Calu3 (cell line): Measurements from ENCODE around the gene RMRP. TPM values are rescaled to one million over a fixed set of nuclear protein-coding genes. Genes with fewer than 3 reads are reported as not detected.
A peak's percentile ranks its signal among the peaks of the same experiment; 100 is the strongest.

Experiments
- Bru-seq: library from RNA; stranded (reverse); fragments of 400-500 nt; gene quantifications from one replicate; lab custom pipeline; 2021; lab: Mats Ljungman, UMichigan
- BruChase-seq, 2 experiments: library from RNA; stranded (reverse); fragments of 400-500 nt; gene quantifications; one replicate each; lab custom pipeline; 2021; lab: Mats Ljungman, UMichigan
- BruUV-seq: library from RNA; stranded (reverse); fragments of 400-500 nt; replicated peaks from 2 replicates; lab custom pipeline; 2021; lab: Mats Ljungman, UMichigan
- CTCF ChIA-PET: fragments of 300-600 bp; sonication (Branson Sonifier 250); formaldehyde crosslinking; loops from one replicate; lab custom pipeline; 2022; ENCODE audit warnings: antibody characterized with exemption; lab: Charles Lee
- DNase-seq: peaks from one replicate; pipeline ENCODE4 v3.0.0; 2022
- H3K27ac Mint-ChIP-seq: one replicate; pipeline ENCODE4 v1.8.0; 2022; ENCODE audit warnings: mixed read lengths; ENCODE audit not compliant: unreplicated experiment
- H3K27me3 Mint-ChIP-seq: one replicate; pipeline ENCODE4 v1.8.0; 2022; ENCODE audit warnings: mixed read lengths; ENCODE audit not compliant: unreplicated experiment
- H3K36me3 Mint-ChIP-seq: one replicate; pipeline ENCODE4 v1.8.0; 2022; ENCODE audit warnings: mild to moderate bottlenecking, moderate library complexity, mixed read lengths; ENCODE audit not compliant: insufficient read depth, unreplicated experiment
- H3K4me1 Mint-ChIP-seq: one replicate; pipeline ENCODE4 v1.8.0; 2022; ENCODE audit warnings: mild to moderate bottlenecking, low read depth, mixed read lengths; ENCODE audit not compliant: unreplicated experiment
- H3K4me3 Mint-ChIP-seq: one replicate; pipeline ENCODE4 v1.8.0; 2022; ENCODE audit warnings: mild to moderate bottlenecking, low read depth, moderate library complexity, mixed read lengths; ENCODE audit not compliant: unreplicated experiment
- H3K9me3 Mint-ChIP-seq: one replicate; pipeline ENCODE4 v1.8.0; 2022; ENCODE audit warnings: low read depth, mixed read lengths; ENCODE audit not compliant: unreplicated experiment
- intact Hi-C: fragments of 100-400 bp; cut with micrococcal nuclease; formaldehyde crosslinking; loops from one replicate; pipeline ENCODE4 v1.10.0; 2022; ENCODE audit not compliant: unreplicated experiment
- long read RNA-seq: library from polyadenylated mRNA; stranded (forward); transcript quantifications from one replicate; pipeline ENCODE4 v2.0.0, GENCODE V29; 2022
- total RNA-seq: library from RNA; stranded (reverse); gene quantifications from 2 replicates; pipeline ENCODE4 v1.2.3, GENCODE V29; 2022
- TF ChIP-seq, protein P1 (sequence below): fragments of 200-600 bp; IDR thresholded peaks from one replicate; pipeline ENCODE4 v1.8.0; 2022; ENCODE audit warnings: antibody characterized with exemption; ENCODE audit not compliant: unreplicated experiment

RMRP gene
- total RNA-seq (8,471 and 11,520 TPM in 2 replicates), Bru-seq, nascent RNA (percentile 22 among the genes with signal in this experiment), BruChase-seq, experiment 1, labeled RNA remaining after a 6-hour chase (percentile 23 among the genes with signal in this experiment), BruChase-seq, experiment 2, labeled RNA remaining after a 2-hour chase (percentile 32 among the genes with signal in this experiment)
- long read RNA-seq, result 0 reads

DNA sequence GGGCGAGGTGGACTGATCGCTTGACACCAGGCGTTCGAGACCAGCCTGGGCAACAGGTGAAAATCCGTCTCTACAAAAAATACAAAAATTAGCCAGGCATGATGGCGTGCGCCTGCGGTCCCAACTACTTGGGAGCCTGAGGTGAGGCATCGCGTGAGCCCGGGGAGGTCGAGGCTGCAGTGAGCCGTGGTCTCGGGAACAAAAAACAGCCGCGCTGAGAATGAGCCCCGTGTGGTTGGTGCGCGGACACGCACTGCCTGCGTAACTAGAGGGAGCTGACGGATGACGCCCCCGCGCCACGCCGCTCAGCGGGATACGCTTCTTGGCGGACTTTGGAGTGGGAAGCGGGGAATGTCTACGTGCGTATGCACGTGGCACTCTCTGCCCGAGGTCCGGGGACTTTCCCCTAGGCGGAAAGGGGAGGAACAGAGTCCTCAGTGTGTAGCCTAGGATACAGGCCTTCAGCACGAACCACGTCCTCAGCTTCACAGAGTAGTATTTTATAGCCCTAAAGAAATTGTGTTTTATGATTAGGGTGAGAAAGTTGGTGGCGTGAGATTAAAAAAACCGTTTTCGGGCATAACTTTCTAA lies at the start of gene RMRP:
Gene RMRP (minus strand): TSS at position 474 of the 591 bp plus-strand sequence.
- DNase-seq, result peak; percentile 94
- Mint-ChIP-seq H3K36me3 (peaks cover 31% of the 10 kb centered on the region), H3K9me3 (no peaks in the 10 kb centered on the region), H3K27me3 (no peaks in the 10 kb centered on the region), H3K27ac (peak within 1 kb of the TSS; percentile 100), H3K4me3 (peak within 1 kb of the TSS; percentile 84), H3K4me1 (peaks cover 14% of the 10 kb centered on the region)
- CTCF ChIA-PET, result interaction anchor here (0.5 to 2.2 kb wide), 8 partner anchors 11 to 1610 kb away, joined by 3 to 12 read pairs (median 4); partner anchors contain the start of genes CREB3, HINT2 and TLN1
- intact Hi-C loops, result no loop called here
- BruUV-seq, result no TSS peak
- TF ChIP-seq, protein P1, sequence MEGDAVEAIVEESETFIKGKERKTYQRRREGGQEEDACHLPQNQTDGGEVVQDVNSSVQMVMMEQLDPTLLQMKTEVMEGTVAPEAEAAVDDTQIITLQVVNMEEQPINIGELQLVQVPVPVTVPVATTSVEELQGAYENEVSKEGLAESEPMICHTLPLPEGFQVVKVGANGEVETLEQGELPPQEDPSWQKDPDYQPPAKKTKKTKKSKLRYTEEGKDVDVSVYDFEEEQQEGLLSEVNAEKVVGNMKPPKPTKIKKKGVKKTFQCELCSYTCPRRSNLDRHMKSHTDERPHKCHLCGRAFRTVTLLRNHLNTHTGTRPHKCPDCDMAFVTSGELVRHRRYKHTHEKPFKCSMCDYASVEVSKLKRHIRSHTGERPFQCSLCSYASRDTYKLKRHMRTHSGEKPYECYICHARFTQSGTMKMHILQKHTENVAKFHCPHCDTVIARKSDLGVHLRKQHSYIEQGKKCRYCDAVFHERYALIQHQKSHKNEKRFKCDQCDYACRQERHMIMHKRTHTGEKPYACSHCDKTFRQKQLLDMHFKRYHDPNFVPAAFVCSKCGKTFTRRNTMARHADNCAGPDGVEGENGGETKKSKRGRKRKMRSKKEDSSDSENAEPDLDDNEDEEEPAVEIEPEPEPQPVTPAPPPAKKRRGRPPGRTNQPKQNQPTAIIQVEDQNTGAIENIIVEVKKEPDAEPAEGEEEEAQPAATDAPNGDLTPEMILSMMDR, result peak; percentile 24

DNA sequence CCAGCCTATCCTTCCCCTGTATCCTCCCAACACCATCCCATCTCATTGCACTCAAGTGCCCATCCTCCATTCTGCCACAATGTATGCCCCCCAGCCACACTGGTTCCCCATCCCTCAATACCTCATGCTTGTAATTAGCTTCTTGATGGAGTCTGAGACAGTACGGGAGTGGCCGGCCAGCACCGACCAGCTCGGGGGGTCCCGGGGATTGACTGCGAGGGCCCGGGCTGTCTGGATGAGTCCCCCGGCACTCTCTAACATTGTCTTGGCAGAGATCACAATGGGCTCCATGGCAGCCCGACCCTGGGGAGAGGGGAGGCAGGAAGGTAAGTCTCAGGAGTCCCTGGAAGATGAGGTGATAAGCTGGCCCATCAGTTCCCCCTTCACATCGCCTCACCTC lies 49.1 kb upstream of the RMRP start:
- CTCF ChIA-PET, result no interaction called here
- Mint-ChIP-seq H3K27me3 (no peaks in the 10 kb centered on the region), H3K27ac (no peak overlapping the region), H3K4me1 (no peaks in the 10 kb centered on the region), H3K9me3 (no peaks in the 10 kb centered on the region), H3K36me3 (peaks cover 32% of the 10 kb centered on the region), H3K4me3 (no peak overlapping the region)
- intact Hi-C loops, result no loop called here
- TSS peak; percentile 18 for BruUV-seq
- TF ChIP-seq, protein P1, result no peak
- no peak for DNase-seq

DNA sequence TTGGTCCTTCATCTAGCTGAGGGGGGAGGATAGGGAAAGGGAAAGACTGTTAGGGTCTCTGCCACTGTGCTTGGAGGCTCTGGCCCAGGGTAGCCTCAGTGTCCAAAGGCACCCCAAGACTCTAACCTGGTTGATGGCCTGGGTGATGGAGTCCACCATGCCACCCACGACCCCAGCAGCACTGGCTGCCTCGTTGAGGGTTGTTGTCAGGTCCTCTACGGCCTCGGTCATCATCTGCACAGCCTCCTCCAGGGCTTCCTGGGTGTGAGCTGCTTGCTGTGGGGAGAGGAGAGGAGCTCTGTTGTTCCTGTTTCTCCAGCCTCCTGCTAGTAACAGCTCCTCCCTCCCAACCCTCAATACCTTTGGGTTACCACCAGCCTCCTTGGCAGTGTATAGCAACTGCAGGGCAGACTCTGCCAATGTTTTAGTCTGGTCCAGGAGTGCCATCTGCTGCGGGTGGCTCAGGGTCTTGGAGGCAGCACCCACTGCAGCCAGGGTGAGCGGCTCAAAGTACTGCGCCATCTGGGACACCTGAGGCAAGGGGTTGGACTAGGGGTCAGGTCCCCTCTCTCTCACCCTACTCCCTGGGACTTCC lies 48.1 kb upstream of the RMRP start:
- no peaks in the 10 kb centered on the region for H3K4me1 Mint-ChIP-seq
- no peaks in the 10 kb centered on the region for H3K9me3 Mint-ChIP-seq
- H3K36me3 Mint-ChIP-seq, result peaks cover 27% of the 10 kb centered on the region
- CTCF ChIA-PET, result no interaction called here
- no peak overlapping the region for H3K27ac Mint-ChIP-seq
- TF ChIP-seq, protein P1, result no peak
- no peak for DNase-seq
- H3K4me3 Mint-ChIP-seq, result no peak overlapping the region
- H3K27me3 Mint-ChIP-seq, result no peaks in the 10 kb centered on the region
- intact Hi-C loops, result no loop called here
- no TSS peak for BruUV-seq

DNA sequence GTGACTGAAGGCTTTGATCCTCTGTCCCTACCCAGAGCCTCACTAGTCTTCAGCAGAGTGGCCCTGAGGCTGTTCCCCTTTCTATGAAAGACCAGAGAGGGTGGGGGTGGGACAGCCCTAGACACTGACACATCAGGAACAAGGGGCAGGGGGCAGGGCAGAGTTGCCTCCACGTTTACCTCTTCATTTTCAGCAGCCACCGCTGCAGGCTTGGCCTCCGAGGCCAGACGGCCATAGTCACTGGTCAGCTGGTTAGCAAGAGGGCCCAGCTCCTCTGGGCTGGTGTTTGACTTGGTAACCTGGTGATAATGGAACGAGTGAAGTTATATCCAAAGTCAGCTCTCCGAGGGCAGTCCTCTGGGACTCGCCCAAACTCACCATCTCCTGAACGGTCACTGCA lies 47.6 kb upstream of the RMRP start:
- BruUV-seq, result no TSS peak
- Mint-ChIP-seq H3K9me3 (no peaks in the 10 kb centered on the region), H3K27ac (no peak overlapping the region), H3K36me3 (peaks cover 27% of the 10 kb centered on the region), H3K27me3 (no peaks in the 10 kb centered on the region), H3K4me3 (no peak overlapping the region), H3K4me1 (no peaks in the 10 kb centered on the region)
- no peak for DNase-seq
- CTCF ChIA-PET, result no interaction called here
- intact Hi-C loops, result no loop called here
- TF ChIP-seq, protein P1, result no peak
